ENCODE results near the gene GPC6.
"Not testable (repeated sequence)": the region's sequence is repeated elsewhere in the genome, so short reads cannot be mapped to it uniquely, and the experiment has no call there.

Gene GPC6

GRCh38 chr13:93307651-93308050, 81.0 kb downstream of the GPC6 start:
- H3K36me3 ChIP-seq (replicated peaks) = no peaks in the 10 kb centered on the region

GRCh38 chr13:93309886-93310523, 83.4 kb downstream of the GPC6 start:
- Histone ChIP-seq H3K36me3 (replicated peaks) (no peaks in the 10 kb centered on the region), H3K27ac (peak overlapping the region; percentile 32), H3K27me3 (replicated peaks) (no peaks in the 10 kb centered on the region), H3K4me3 (ENCODE audit: low read depth, low read length) (no peak overlapping the region)
- peak; percentile 90 for DNase-seq
- TF ChIP-seq, protein P1, sequence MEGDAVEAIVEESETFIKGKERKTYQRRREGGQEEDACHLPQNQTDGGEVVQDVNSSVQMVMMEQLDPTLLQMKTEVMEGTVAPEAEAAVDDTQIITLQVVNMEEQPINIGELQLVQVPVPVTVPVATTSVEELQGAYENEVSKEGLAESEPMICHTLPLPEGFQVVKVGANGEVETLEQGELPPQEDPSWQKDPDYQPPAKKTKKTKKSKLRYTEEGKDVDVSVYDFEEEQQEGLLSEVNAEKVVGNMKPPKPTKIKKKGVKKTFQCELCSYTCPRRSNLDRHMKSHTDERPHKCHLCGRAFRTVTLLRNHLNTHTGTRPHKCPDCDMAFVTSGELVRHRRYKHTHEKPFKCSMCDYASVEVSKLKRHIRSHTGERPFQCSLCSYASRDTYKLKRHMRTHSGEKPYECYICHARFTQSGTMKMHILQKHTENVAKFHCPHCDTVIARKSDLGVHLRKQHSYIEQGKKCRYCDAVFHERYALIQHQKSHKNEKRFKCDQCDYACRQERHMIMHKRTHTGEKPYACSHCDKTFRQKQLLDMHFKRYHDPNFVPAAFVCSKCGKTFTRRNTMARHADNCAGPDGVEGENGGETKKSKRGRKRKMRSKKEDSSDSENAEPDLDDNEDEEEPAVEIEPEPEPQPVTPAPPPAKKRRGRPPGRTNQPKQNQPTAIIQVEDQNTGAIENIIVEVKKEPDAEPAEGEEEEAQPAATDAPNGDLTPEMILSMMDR (IDR thresholded peaks at IDR 0.05; ENCODE audit: low read depth, low read length, missing control alignments) = no peak
- in situ Hi-C loops (cut with HindIII; ENCODE audit: low pct_ligation_motif_present, low sequenced_read_pairs) = no loop called here

More at GRCh38 chr13:93307651-93308050, 81.0 kb downstream of the GPC6 start:
- TF ChIP-seq, protein P1 (IDR thresholded peaks at IDR 0.05; ENCODE audit: low read depth, low read length, missing control alignments) = no peak
- Histone ChIP-seq H3K27me3 (replicated peaks) (no peaks in the 10 kb centered on the region), H3K27ac (peak overlapping the region; percentile 50), H3K4me3 (ENCODE audit: low read depth, low read length) (no peak overlapping the region)
- in situ Hi-C loops (cut with HindIII; ENCODE audit: low pct_ligation_motif_present, low sequenced_read_pairs) = no loop called here
- DNase-seq = no peak

- DNase-seq = no peak
- TF ChIP-seq, protein P1 (IDR thresholded peaks at IDR 0.05; ENCODE audit: low read depth, low read length, missing control alignments) = no peak
- Histone ChIP-seq H3K27ac (no peak overlapping the region), H3K27me3 (replicated peaks) (no peaks in the 10 kb centered on the region), H3K4me3 (ENCODE audit: low read depth, low read length) (no peak overlapping the region), H3K36me3 (replicated peaks) (no peaks in the 10 kb centered on the region)
- in situ Hi-C loops (cut with HindIII; ENCODE audit: low pct_ligation_motif_present, low sequenced_read_pairs) = no loop called here
Observed at GRCh38 chr13:93316841-93317240, 90.2 kb downstream of the GPC6 start.

- H3K27me3 ChIP-seq (replicated peaks) = no peaks in the 10 kb centered on the region
- in situ Hi-C loops (cut with HindIII; ENCODE audit: low pct_ligation_motif_present, low sequenced_read_pairs) = no loop called here
- no peak overlapping the region for H3K27ac ChIP-seq
- no peak overlapping the region for H3K4me3 ChIP-seq (ENCODE audit: low read depth, low read length)
- no peaks in the 10 kb centered on the region for H3K36me3 ChIP-seq (replicated peaks)
- TF ChIP-seq, protein P1 (IDR thresholded peaks at IDR 0.05; ENCODE audit: low read depth, low read length, missing control alignments) = no peak
- no peak for DNase-seq
Observed at GRCh38 chr13:93318534-93319254, 92.1 kb downstream of the GPC6 start.

GRCh38 chr13:93320942-93321341, 94.3 kb downstream of the GPC6 start:
- in situ Hi-C loops (cut with HindIII; ENCODE audit: low pct_ligation_motif_present, low sequenced_read_pairs) = no loop called here
- no peak for DNase-seq
- Histone ChIP-seq H3K4me3 (ENCODE audit: low read depth, low read length) (no peak overlapping the region), H3K27ac (no peak overlapping the region), H3K36me3 (replicated peaks) (no peaks in the 10 kb centered on the region), H3K27me3 (replicated peaks) (no peaks in the 10 kb centered on the region)
- TF ChIP-seq, protein P1 (IDR thresholded peaks at IDR 0.05; ENCODE audit: low read depth, low read length, missing control alignments) = no peak

GRCh38 chr13:93323880-93324279, 97.3 kb downstream of the GPC6 start:
- H3K36me3 ChIP-seq (replicated peaks); in situ Hi-C loops (cut with HindIII; ENCODE audit: low pct_ligation_motif_present, low sequenced_read_pairs); H3K27me3 ChIP-seq (replicated peaks); DNase-seq; H3K4me3 ChIP-seq (ENCODE audit: low read depth, low read length); H3K27ac ChIP-seq: not testable (repeated sequence)

Measured in brain microvascular endothelial cell (primary cell).